Activated B cell treated with CpG ODN at 0.5 μM for 24 hours (primary cell): ENCODE data around the gene RPS27A. TPM values are rescaled to one million over a fixed set of nuclear protein-coding genes. Genes with fewer than 3 reads are reported as not detected.
"Not testable (repeated sequence)": the region's sequence is repeated elsewhere in the genome, so short reads cannot be mapped to it uniquely, and the experiment has no call there.

ENCODE experiments used
- ATAC-seq: fragments of 200-7000 bp; cut with Tn5 transposase; one replicate; pipeline ENCODE4 v1.10.0; 2021; ENCODE audit warnings: low read depth, mild to moderate bottlenecking, moderate library complexity
- CTCF ChIA-PET: fragments of 350-600 bp; sonication (Branson Sonifier 250); formaldehyde crosslinking; loops from one replicate; lab custom pipeline; 2021; ENCODE audit warnings: antibody characterized with exemption; lab: Charles Lee
- POLR2A ChIA-PET: fragments of 350-600 bp; sonication (Branson Sonifier 250); formaldehyde crosslinking; loops from one replicate; lab custom pipeline; 2021; ENCODE audit warnings: antibody characterized with exemption; lab: Charles Lee
- DNase-seq: peaks from one replicate; pipeline ENCODE4 v3.0.0; 2022
- H3K27ac Mint-ChIP-seq: one replicate; pipeline ENCODE4 v1.8.0; 2020; ENCODE audit warnings: mixed read lengths
- H3K27me3 Mint-ChIP-seq: one replicate; pipeline ENCODE4 v1.8.0; 2021; ENCODE audit warnings: mixed read lengths
- H3K36me3 Mint-ChIP-seq: one replicate; pipeline ENCODE4 v1.8.0; 2021; ENCODE audit warnings: low read depth, mixed read lengths
- H3K4me1 Mint-ChIP-seq: one replicate; pipeline ENCODE4 v1.8.0; 2021; ENCODE audit warnings: mixed read lengths
- H3K4me3 Mint-ChIP-seq: one replicate; pipeline ENCODE4 v1.8.0; 2020; ENCODE audit warnings: mild to moderate bottlenecking, mixed read lengths
- H3K9me3 Mint-ChIP-seq: one replicate; pipeline ENCODE4 v1.8.0; 2020; ENCODE audit warnings: mixed read lengths
- intact Hi-C: fragments of 100-400 bp; cut with micrococcal nuclease; formaldehyde crosslinking; loops from one replicate; pipeline ENCODE4 v1.15.1; 2024
- total RNA-seq: library from RNA; stranded (reverse); gene quantifications from 2 replicates; pipeline ENCODE4 v1.2.3, GENCODE V29; 2022
- TF ChIP-seq, protein P1 (sequence below): fragments of 200-600 bp; IDR thresholded peaks from one replicate; pipeline ENCODE4 v1.8.0; 2022; ENCODE audit warnings: antibody characterized with exemption, mild to moderate bottlenecking

Gene RPS27A
- total RNA-seq, 1 donor from 2014 or later, result 1,833 TPM

DNA sequence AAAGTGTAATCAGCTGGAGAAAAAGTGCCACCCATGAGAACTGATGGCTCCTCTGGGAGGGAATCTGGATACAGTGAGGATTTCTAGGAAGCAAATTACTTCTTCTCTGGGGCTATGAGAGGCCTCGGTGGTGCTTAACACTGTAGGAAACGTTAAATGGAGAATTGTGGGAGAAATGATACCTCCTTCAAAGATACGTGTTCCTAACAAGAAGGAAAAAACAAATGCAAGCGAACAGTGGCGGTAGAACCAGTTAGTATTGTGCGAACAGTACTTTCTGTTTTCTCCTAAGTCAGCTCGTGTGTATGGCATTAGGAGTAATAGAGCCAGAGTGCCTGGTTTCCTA, 37.1 kb downstream of the RPS27A start:
- no peak for ATAC-seq
- no peak for DNase-seq
- H3K9me3 Mint-ChIP-seq, result no peaks in the 10 kb centered on the region

DNA sequence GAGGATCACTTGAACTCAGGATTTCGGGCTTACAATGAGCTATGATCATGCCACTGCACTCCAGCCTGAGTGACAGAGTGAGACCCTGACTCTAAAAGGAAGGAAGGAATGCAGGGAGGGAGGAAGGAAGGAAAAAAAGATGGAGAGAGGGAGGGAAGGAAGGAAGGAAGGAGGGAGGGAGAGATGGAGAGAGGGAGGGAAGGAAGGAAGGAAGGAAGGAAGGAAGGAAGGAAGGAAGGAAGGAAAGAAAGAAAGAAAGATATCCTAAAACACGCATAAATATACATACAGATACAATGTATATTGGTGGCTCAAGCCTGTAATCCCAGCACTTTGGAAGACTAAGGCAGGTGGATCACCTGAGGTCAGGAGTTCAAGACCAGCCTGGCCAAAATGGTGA, 41.9 kb downstream of the RPS27A start:
- H3K27me3 Mint-ChIP-seq, H3K4me3 Mint-ChIP-seq, intact Hi-C loops, H3K27ac Mint-ChIP-seq, H3K4me1 Mint-ChIP-seq, H3K36me3 Mint-ChIP-seq, DNase-seq, ATAC-seq, POLR2A ChIA-PET, CTCF ChIA-PET, H3K9me3 Mint-ChIP-seq: not testable (repeated sequence)

More for the DNA sequence above, 37.1 kb downstream of the RPS27A start:
- Mint-ChIP-seq H3K27ac (peak overlapping the region; percentile 94), H3K4me1 (peaks cover 13% of the 10 kb centered on the region), H3K4me3 (peak overlapping the region; percentile 94), H3K36me3 (peaks cover 24% of the 10 kb centered on the region), H3K27me3 (no peaks in the 10 kb centered on the region)
- TF ChIP-seq, protein P1, sequence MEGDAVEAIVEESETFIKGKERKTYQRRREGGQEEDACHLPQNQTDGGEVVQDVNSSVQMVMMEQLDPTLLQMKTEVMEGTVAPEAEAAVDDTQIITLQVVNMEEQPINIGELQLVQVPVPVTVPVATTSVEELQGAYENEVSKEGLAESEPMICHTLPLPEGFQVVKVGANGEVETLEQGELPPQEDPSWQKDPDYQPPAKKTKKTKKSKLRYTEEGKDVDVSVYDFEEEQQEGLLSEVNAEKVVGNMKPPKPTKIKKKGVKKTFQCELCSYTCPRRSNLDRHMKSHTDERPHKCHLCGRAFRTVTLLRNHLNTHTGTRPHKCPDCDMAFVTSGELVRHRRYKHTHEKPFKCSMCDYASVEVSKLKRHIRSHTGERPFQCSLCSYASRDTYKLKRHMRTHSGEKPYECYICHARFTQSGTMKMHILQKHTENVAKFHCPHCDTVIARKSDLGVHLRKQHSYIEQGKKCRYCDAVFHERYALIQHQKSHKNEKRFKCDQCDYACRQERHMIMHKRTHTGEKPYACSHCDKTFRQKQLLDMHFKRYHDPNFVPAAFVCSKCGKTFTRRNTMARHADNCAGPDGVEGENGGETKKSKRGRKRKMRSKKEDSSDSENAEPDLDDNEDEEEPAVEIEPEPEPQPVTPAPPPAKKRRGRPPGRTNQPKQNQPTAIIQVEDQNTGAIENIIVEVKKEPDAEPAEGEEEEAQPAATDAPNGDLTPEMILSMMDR, result no peak
- CTCF ChIA-PET, result no interaction called here
- POLR2A ChIA-PET, result interaction anchor here (0.6 to 2.9 kb wide), 6 partner anchors 12 to 46 kb away, joined by 3 to 19 read pairs (median 8); partner anchors contain the start of genes CLHC1 and RPS27A
- intact Hi-C loops, result loop anchor here (1.0 to 5.0 kb wide), 8 partner anchors 13 to 512 kb away; partner anchors contain the start of genes CCDC88A, CLHC1, PPP4R3B and RPS27A

DNA sequence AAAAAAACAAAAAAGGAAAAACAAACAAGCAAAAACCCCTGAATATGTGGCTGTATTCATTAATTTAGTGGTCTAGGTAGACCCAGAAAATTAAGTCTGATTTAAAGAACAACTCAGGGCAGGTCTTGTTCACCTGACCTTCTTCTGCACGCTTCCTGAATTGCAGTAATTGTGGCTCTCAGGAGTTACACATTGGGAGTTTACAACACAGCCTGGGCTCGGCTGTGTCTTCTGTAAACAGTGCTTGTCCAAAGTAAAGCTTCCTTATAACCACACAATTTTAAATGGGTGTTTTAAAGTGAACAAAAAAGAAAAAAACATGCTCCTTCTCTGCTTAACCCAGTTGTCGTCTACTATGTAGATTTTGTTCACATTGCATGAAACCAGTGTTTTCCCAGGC, 44.8 kb downstream of the RPS27A start:
- Mint-ChIP-seq H3K4me1 (peaks cover 7% of the 10 kb centered on the region), H3K4me3 (no peak overlapping the region), H3K27ac (no peak overlapping the region), H3K27me3 (no peaks in the 10 kb centered on the region), H3K9me3 (no peaks in the 10 kb centered on the region), H3K36me3 (no peaks in the 10 kb centered on the region)
- DNase-seq (no peak), ATAC-seq (no peak)
- CTCF ChIA-PET, result no interaction called here
- intact Hi-C loops, result no loop called here
- TF ChIP-seq, protein P1, result no peak
- POLR2A ChIA-PET, result interaction anchor here (0.7 kb wide), 1 partner anchor 416 kb away, joined by 3 read pairs; no protein-coding TSS in a partner anchor

DNA sequence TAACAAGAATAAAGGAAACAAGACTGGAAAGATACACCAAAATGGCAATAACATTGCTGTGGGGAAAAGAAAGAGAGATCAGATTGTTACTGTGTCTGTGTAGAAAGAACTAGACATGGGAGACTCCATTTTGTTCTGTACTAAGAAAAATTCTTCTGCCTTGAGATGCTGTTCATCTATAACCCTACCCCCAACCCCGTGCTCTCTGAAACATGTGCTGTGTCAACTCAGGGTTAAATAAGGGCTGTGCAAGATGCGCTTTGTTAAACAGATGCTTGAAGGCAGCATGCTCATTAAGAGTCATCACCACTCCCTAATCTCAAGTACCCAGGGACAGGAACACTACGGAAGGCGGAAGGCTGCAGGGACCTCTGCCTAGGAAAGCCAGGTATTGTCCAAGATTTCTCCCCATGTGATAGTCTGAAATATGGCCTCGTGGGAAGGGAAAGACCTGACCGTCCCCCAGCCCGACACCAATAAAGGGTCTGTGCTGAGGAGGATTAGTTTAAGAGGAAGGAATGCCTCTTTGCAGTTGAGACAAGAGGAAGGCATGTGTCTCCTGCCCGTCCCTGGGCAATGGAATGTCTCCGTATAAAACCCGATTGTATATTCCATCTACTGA, 46.8 kb downstream of the RPS27A start:
- H3K27me3 Mint-ChIP-seq, ATAC-seq, intact Hi-C loops, H3K27ac Mint-ChIP-seq, H3K9me3 Mint-ChIP-seq, H3K4me3 Mint-ChIP-seq, DNase-seq, CTCF ChIA-PET, H3K36me3 Mint-ChIP-seq, POLR2A ChIA-PET: not testable (repeated sequence)
- peaks cover 24% of the 10 kb centered on the region for H3K4me1 Mint-ChIP-seq

DNA sequence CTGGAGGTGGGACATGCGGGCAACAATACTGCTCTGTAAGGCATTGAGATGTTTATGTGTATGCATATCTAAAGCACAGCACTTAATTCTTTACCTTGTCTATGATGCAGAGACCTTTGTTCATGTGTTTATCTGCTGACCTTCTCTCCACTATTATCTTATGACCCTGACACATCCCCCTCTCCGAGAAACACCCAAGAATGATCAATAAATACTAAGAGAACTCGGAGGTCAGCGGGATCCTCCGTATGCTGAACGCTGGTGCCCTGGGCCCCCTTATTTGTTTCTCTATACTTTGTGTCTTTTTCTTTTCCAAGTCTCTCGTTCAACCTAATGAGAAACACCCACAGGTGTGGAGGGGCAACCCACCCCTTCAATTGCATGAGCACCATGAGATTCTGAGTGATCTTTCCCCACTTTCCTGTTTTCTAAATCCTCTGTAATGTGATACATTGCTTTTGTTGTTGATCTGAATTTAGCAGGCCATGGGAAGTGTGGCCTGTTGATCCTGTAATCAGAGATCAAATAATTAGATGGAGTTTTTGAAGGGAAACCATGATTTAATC, 47.5 kb downstream of the RPS27A start:
- peak overlapping the region; percentile 59 for H3K27ac Mint-ChIP-seq
- H3K9me3 Mint-ChIP-seq, H3K27me3 Mint-ChIP-seq, POLR2A ChIA-PET, H3K4me3 Mint-ChIP-seq, CTCF ChIA-PET, ATAC-seq, H3K36me3 Mint-ChIP-seq, DNase-seq: not testable (repeated sequence)
- peaks cover 25% of the 10 kb centered on the region for H3K4me1 Mint-ChIP-seq
- intact Hi-C loops, result loop anchor here (5.0 kb wide), 4 partner anchors 337 to 1513 kb away; partner anchors contain the start of genes ACYP2, CHAC2 and PPP4R3B

DNA sequence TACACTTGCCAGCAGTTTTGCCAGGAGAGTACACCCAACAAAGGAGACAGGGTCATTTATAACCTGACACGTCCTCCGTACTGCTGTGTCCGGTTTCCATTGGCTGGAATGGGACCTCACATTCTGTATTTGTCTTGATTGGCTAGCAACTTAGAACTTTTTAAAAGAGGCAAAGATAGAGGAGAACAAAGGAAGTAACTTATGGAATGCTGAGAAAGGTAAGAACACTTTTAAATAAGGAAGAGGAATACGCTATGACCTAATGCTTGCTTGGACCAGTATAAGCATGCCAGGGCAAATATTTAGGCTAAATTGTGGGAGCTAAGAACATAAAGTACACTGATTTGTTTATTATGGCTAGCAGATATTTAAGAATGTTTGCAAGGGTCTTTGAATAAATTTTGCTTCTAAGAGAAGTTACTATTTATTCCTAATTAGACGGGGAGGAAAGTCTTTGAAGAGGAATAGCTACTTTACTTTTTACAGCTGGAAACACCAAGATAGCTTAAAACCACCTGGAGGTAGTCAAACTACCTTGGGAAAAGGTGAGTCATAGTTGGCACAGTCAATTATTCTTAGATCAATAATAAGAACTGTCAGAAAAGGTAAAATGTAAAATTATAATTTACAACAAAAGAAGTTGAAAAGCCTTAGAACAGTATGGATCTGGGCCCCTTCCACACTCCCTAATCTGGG, 48.5 kb downstream of the RPS27A start:
- ATAC-seq, H3K9me3 Mint-ChIP-seq, H3K36me3 Mint-ChIP-seq, H3K27me3 Mint-ChIP-seq, CTCF ChIA-PET, DNase-seq: not testable (repeated sequence)
- H3K4me1 Mint-ChIP-seq, result peaks cover 28% of the 10 kb centered on the region
- H3K27ac Mint-ChIP-seq, result peak overlapping the region; percentile 93
- POLR2A ChIA-PET, result interaction anchor here (0.6 to 1.8 kb wide), 6 partner anchors 12 to 700 kb away, joined by 4 to 14 read pairs (median 6); partner anchors contain the start of genes CLHC1, MTIF2 and RPS27A
- intact Hi-C loops, result loop anchor here (5.0 kb wide), 4 partner anchors 336 to 1514 kb away; partner anchors contain the start of genes ACYP2, CHAC2 and PPP4R3B
- H3K4me3 Mint-ChIP-seq, result peak overlapping the region; percentile 88
